OCI-LY1 (cell line): ENCODE results near the gene AHCTF1.

Source experiments
- EZH2 ChIP-seq: fragments of 200-600 bp; sonication (generic), shearing (Covaris generic); IDR thresholded peaks from 2 replicates; pipeline ENCODE4 v1.8.0; 2017; ENCODE audit warnings: borderline replicate concordance, mixed run types, mild to moderate bottlenecking, antibody characterized with exemption, low read length, moderate library complexity, mixed read lengths
- TF ChIP-seq, protein P1 (sequence below): fragments of 200-600 bp; sonication (generic), shearing (Covaris generic); IDR thresholded peaks from 2 replicates; pipeline ENCODE4 v1.5.1; 2017; ENCODE audit warnings: mild to moderate bottlenecking, antibody characterized with exemption, low read length, moderate library complexity, mixed read lengths

DNA sequence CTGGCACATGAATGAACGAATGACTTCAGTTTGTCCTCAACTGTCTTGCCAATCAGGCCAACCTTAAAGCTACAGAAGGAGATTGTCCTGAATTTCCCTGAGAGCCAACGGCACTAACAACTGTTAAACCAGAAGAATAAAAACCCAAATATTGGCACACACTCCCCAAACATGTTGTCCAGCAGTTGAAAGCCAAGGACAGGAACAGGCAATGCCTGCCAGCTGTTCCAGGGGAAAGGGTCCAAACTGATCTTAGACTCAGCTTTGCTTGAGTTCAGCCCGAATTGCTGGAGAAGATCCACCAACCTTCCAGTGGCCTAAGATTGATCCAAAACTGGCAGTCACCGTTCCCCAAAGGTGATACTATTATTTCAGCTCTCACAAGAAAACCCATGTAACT lies 22.4 kb upstream of the AHCTF1 start:
- TF ChIP-seq, protein P1, sequence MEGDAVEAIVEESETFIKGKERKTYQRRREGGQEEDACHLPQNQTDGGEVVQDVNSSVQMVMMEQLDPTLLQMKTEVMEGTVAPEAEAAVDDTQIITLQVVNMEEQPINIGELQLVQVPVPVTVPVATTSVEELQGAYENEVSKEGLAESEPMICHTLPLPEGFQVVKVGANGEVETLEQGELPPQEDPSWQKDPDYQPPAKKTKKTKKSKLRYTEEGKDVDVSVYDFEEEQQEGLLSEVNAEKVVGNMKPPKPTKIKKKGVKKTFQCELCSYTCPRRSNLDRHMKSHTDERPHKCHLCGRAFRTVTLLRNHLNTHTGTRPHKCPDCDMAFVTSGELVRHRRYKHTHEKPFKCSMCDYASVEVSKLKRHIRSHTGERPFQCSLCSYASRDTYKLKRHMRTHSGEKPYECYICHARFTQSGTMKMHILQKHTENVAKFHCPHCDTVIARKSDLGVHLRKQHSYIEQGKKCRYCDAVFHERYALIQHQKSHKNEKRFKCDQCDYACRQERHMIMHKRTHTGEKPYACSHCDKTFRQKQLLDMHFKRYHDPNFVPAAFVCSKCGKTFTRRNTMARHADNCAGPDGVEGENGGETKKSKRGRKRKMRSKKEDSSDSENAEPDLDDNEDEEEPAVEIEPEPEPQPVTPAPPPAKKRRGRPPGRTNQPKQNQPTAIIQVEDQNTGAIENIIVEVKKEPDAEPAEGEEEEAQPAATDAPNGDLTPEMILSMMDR, result no peak
- no peak for TF ChIP-seq EZH2
